Suprapubic skin (tissue), 4 donors: ENCODE results near the gene CIB4. TPM values are rescaled to one million over a fixed set of nuclear protein-coding genes. Genes with fewer than 3 reads are reported as not detected.

ENCODE experiments used
- DNase-seq, 2 donors: peaks; one replicate each; pipeline ENCODE4 v3.0.0-alpha.2; 2019; ENCODE audit warnings: low spot score in 2 of 2
- H3K27ac ChIP-seq: fragments of 200-600 bp; sonication (generic); one replicate; pipeline ENCODE4 v1.5.1; 2019
- H3K27me3 ChIP-seq: fragments of 200-600 bp; sonication (generic); one replicate; pipeline ENCODE4 v1.5.1; 2019
- H3K36me3 ChIP-seq: fragments of 200-600 bp; sonication (generic); one replicate; pipeline ENCODE4 v1.5.1; 2019
- H3K4me1 ChIP-seq: fragments of 200-600 bp; sonication (generic); one replicate; pipeline ENCODE4 v1.5.1; 2019
- H3K4me3 ChIP-seq: fragments of 200-600 bp; sonication (generic); one replicate; pipeline ENCODE4 v1.5.1; 2019; ENCODE audit warnings: mild to moderate bottlenecking
- H3K9me3 ChIP-seq: fragments of 200-600 bp; sonication (generic); one replicate; pipeline ENCODE4 v1.5.1; 2019
- EP300 ChIP-seq: sonication (generic); formaldehyde crosslinking; IDR thresholded peaks from one replicate; pipeline ENCODE4 v1.6.1; 2017; ENCODE audit warnings: antibody characterized with exemption
- POLR2A ChIP-seq, 2 donors: fragments of 450-650 bp; IDR thresholded peaks; one replicate each; pipeline ENCODE4 v1.6.1; 2017; ENCODE audit warnings: antibody characterized with exemption in 2 of 2, mild to moderate bottlenecking in 2 of 2, moderate library complexity in 2 of 2
- POLR2AphosphoS5 ChIP-seq, 3 donors: sonication (generic); formaldehyde crosslinking; IDR thresholded peaks; one replicate each; pipeline ENCODE4 v1.6.1; 2017; ENCODE audit warnings: antibody characterized with exemption in 3 of 3
- WGBS: methylation state at CpG from one replicate; pipeline ENCODE4 v1.1.5; 2018; 5-methylcytosine and 5-hydroxymethylcytosine counted together
- total RNA-seq, 4 donors: library from RNA; depleted of rRNA; stranded (reverse); fragments of >200 nt; gene quantifications; one replicate each; pipeline ENCODE4 v1.1.0, GENCODE V29; 2016
- TF ChIP-seq, protein P1 (sequence below), 2 donors: fragments of 200-600 bp in 1 of 2; fragments of 450-650 bp in 1 of 2; sonication (generic) in 1 of 2; IDR thresholded peaks; one replicate each; pipeline ENCODE4 v1.5.1; 2016 to 2019; ENCODE audit warnings: antibody characterized with exemption in 2 of 2, mild to moderate bottlenecking in 1 of 2, moderate library complexity in 1 of 2

The CIB4 gene
- total RNA-seq, 4 donors from 2014 or later: not detected

GRCh38 chr2:26647981-26648380 lies 6.8 kb upstream of the CIB4 start:
- H3K4me3 ChIP-seq: no peak overlapping the region
- peak in 1 of 2 donors; percentile 31 for DNase-seq
- peaks cover 5% of the 10 kb centered on the region for H3K4me1 ChIP-seq
- H3K27me3 ChIP-seq: peaks cover 20% of the 10 kb centered on the region
- WGBS: 75% methylated on average over 3 of the region's 3 CpGs
- H3K27ac ChIP-seq: no peak overlapping the region
- TF ChIP-seq, protein P1, sequence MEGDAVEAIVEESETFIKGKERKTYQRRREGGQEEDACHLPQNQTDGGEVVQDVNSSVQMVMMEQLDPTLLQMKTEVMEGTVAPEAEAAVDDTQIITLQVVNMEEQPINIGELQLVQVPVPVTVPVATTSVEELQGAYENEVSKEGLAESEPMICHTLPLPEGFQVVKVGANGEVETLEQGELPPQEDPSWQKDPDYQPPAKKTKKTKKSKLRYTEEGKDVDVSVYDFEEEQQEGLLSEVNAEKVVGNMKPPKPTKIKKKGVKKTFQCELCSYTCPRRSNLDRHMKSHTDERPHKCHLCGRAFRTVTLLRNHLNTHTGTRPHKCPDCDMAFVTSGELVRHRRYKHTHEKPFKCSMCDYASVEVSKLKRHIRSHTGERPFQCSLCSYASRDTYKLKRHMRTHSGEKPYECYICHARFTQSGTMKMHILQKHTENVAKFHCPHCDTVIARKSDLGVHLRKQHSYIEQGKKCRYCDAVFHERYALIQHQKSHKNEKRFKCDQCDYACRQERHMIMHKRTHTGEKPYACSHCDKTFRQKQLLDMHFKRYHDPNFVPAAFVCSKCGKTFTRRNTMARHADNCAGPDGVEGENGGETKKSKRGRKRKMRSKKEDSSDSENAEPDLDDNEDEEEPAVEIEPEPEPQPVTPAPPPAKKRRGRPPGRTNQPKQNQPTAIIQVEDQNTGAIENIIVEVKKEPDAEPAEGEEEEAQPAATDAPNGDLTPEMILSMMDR (IDR thresholded peaks at IDR 0.05): no peak
- TF ChIP-seq POLR2A (IDR thresholded peaks at IDR 0.05) (no peak), EP300 (no peak), POLR2AphosphoS5 (IDR thresholded peaks at IDR 0.05) (no peak)
- H3K9me3 ChIP-seq: no peaks in the 10 kb centered on the region
- H3K36me3 ChIP-seq: no peaks in the 10 kb centered on the region

DNA sequence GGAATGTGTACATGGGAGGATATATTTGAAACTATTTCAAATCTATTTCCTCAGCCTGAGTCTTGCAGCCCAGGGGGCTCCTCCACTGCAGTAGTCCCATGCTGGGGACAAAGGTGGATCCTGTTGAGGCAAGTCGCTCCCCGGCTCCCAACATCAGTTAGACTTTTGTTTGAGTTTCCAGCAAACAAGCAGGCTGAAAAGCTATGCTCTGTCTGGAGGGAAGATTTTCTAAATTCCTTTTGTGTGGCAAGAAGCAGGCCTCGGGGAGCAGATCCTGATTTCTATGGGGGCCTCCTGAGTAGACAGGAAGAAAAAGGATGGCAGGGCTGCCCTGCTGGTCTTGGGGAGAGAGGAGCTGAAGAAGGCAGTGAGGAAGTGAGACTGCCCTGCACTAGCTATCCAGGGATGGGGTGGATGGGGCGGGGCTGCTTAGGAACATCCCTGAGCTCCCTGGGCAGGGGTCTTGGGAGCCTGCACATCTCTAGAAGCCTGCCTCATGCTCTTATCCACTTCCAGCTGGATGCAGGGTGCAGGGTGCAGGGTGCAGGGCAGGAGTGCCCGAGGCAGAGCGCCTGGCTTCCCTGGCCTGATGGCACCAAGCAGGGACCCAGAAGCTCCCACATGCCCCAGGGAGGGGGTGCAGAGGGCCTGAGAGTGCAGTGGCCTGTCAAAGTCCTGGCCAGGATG lies 6.0 kb upstream of the CIB4 start:
- Histone ChIP-seq H3K27ac (no peak overlapping the region), H3K36me3 (no peaks in the 10 kb centered on the region), H3K27me3 (peaks cover 20% of the 10 kb centered on the region), H3K4me3 (no peak overlapping the region), H3K9me3 (no peaks in the 10 kb centered on the region), H3K4me1 (no peaks in the 10 kb centered on the region)
- TF ChIP-seq POLR2A (IDR thresholded peaks at IDR 0.05): no peak
- no peak for TF ChIP-seq POLR2AphosphoS5 (IDR thresholded peaks at IDR 0.05)
- TF ChIP-seq EP300: no peak
- TF ChIP-seq, protein P1 (IDR thresholded peaks at IDR 0.05): no peak
- peak in 1 of 2 donors; percentile 67 for DNase-seq
- WGBS: 74% methylated on average over 6 of the region's 6 CpGs

GRCh38 chr2:26645762-26646161 lies 4.6 kb upstream of the CIB4 start:
- WGBS: 86% methylated on average over 10 of the region's 10 CpGs
- peak in 1 of 2 donors; percentile 43 for DNase-seq
- Histone ChIP-seq H3K27ac (no peak overlapping the region), H3K4me1 (no peaks in the 10 kb centered on the region), H3K27me3 (peaks cover 24% of the 10 kb centered on the region), H3K4me3 (no peak overlapping the region), H3K9me3 (no peaks in the 10 kb centered on the region), H3K36me3 (no peaks in the 10 kb centered on the region)
- TF ChIP-seq, protein P1 (IDR thresholded peaks at IDR 0.05): no peak
- no peak for TF ChIP-seq POLR2AphosphoS5 (IDR thresholded peaks at IDR 0.05)
- no peak for TF ChIP-seq EP300
- TF ChIP-seq POLR2A (IDR thresholded peaks at IDR 0.05): no peak

GRCh38 chr2:26644188-26644835 lies 3.1 kb upstream of the CIB4 start:
- TF ChIP-seq, protein P1 (IDR thresholded peaks at IDR 0.05): no peak
- TF ChIP-seq POLR2A (IDR thresholded peaks at IDR 0.05) (no peak), POLR2AphosphoS5 (IDR thresholded peaks at IDR 0.05) (no peak), EP300 (no peak)
- WGBS: 76% methylated on average over 13 of the region's 13 CpGs
- DNase-seq: peak in 1 of 2 donors; percentile 59

GRCh38 chr2:26642429-26642828 lies 1.3 kb upstream of the CIB4 start:
- peaks cover 24% of the 10 kb centered on the region for H3K27me3 ChIP-seq
- no peak for TF ChIP-seq POLR2A (IDR thresholded peaks at IDR 0.05)
- WGBS: 61% methylated on average over 3 of the region's 3 CpGs

More at GRCh38 chr2:26644188-26644835, 3.1 kb upstream of the CIB4 start:
- H3K27ac ChIP-seq: no peak overlapping the region
- H3K36me3 ChIP-seq: no peaks in the 10 kb centered on the region
- H3K9me3 ChIP-seq: no peaks in the 10 kb centered on the region
- H3K4me3 ChIP-seq: no peak overlapping the region
- H3K4me1 ChIP-seq: no peaks in the 10 kb centered on the region
- peaks cover 24% of the 10 kb centered on the region for H3K27me3 ChIP-seq

More at GRCh38 chr2:26642429-26642828, 1.3 kb upstream of the CIB4 start:
- H3K4me1 ChIP-seq: no peaks in the 10 kb centered on the region
- no peak overlapping the region for H3K4me3 ChIP-seq
- peak in 1 of 2 donors; percentile 18 for DNase-seq
- no peaks in the 10 kb centered on the region for H3K9me3 ChIP-seq
- H3K27ac ChIP-seq: no peak overlapping the region
- no peaks in the 10 kb centered on the region for H3K36me3 ChIP-seq
